ENCODE measurements around the gene LRRK1.

GRCh38 chr15:101048581-101049030 lies 129.4 kb downstream of the LRRK1 start:
- no peak for TF ChIP-seq POLR2A (IDR thresholded peaks at IDR 0.05)
- no peak for TF ChIP-seq CTCF (IDR thresholded peaks at IDR 0.05)
- no peak for TF ChIP-seq EP300 (IDR thresholded peaks at IDR 0.05)
- TF ChIP-seq POLR2AphosphoS5 (IDR thresholded peaks at IDR 0.05): no peak
